ENCODE data around the gene BEX1. TPM values are rescaled to one million over a fixed set of nuclear protein-coding genes. Genes with fewer than 3 reads are reported as not detected.
"Not testable (repeated sequence)": the region's sequence is repeated elsewhere in the genome, so short reads cannot be mapped to it uniquely, and the experiment has no call there.

The BEX1 gene
- total and polyA plus RNA-seq, 2 experiments from 2014 or later = 102 to 166 TPM

GRCh38 chrX:103051260-103051789, 12.6 kb downstream of the BEX1 start:
- no peak for DNase-seq (ENCODE audit: low read depth in 1 of 2, low spot score in 1 of 2)
- Histone ChIP-seq H3K4me3 (no peak overlapping the region), H3K27me3 (no peaks in the 10 kb centered on the region), H3K27ac (no peak overlapping the region), H3K4me1 (ENCODE audit: low read depth) (no peaks in the 10 kb centered on the region), H3K36me3 (no peaks in the 10 kb centered on the region), H3K9me3 (ENCODE audit: low read depth) (no peaks in the 10 kb centered on the region)
- TF ChIP-seq CTCF (IDR thresholded peaks at IDR 0.05; ENCODE audit: low read depth, low read length) = no peak

GRCh38 chrX:103033371-103033770, 30.6 kb downstream of the BEX1 start:
- not testable (repeated sequence) for H3K4me3 ChIP-seq; H3K27me3 ChIP-seq; H3K4me1 ChIP-seq (ENCODE audit: low read depth); H3K9me3 ChIP-seq (ENCODE audit: low read depth); H3K27ac ChIP-seq; H3K36me3 ChIP-seq; DNase-seq (ENCODE audit: low read depth in 1 of 2, low spot score in 1 of 2)

DNA sequence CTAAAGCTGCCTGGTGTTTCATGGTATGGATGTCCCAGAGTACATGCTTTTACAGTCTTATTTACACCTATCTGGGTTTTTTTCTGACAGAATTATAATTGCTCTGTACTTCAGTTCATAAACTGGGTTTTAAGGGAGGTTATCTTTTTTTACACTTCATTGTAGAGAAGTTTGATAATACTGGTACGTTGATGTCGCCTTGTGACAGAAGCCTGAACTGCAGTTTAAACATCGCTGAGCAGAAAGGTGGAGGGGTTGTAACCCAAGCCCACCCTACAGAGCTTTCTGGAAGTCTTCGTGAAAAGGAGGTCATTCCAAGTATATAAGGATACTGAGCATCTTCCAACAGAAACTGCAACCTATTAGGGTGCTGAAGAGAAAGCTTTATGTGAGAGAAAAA, 46.4 kb downstream of the BEX1 start:
- Histone ChIP-seq H3K9me3 (ENCODE audit: low read depth) (peaks cover 3% of the 10 kb centered on the region), H3K27me3 (no peaks in the 10 kb centered on the region), H3K4me3 (no peak overlapping the region), H3K4me1 (ENCODE audit: low read depth) (no peaks in the 10 kb centered on the region), H3K27ac (no peak overlapping the region), H3K36me3 (no peaks in the 10 kb centered on the region)
- peak in 1 of 2 donors; percentile 0 for DNase-seq (ENCODE audit: low read depth in 1 of 2, low spot score in 1 of 2)
- TF ChIP-seq CTCF (IDR thresholded peaks at IDR 0.05; ENCODE audit: low read depth, low read length) = no peak

- H3K27me3 ChIP-seq = no peaks in the 10 kb centered on the region
- H3K36me3 ChIP-seq = no peaks in the 10 kb centered on the region
- H3K27ac ChIP-seq = no peak overlapping the region
- TF ChIP-seq CTCF (IDR thresholded peaks at IDR 0.05; ENCODE audit: low read depth, low read length) = no peak
- no peak overlapping the region for H3K4me3 ChIP-seq
- no peaks in the 10 kb centered on the region for H3K4me1 ChIP-seq (ENCODE audit: low read depth)
- no peak for DNase-seq (ENCODE audit: low read depth in 1 of 2, low spot score in 1 of 2)
- H3K9me3 ChIP-seq (ENCODE audit: low read depth) = peaks cover 3% of the 10 kb centered on the region
Observed at GRCh38 chrX:103012945-103013344, 51.0 kb downstream of the BEX1 start.

Other genes starting within 250 kb of the BEX1 start
- gene RAB40AL, start 126.9 kb downstream of the BEX1 start, total RNA-seq = 0.48 and 0.99 TPM in 2 replicates
- 0.62 and 0.87 TPM in 2 replicates for gene RAB40AL, start 126.9 kb downstream of the BEX1 start, polyA plus RNA-seq
- 0.27 and 0.46 TPM in 2 replicates for gene NXF3, start 29.0 kb upstream of the BEX1 start, total RNA-seq
- gene NXF3, start 29.0 kb upstream of the BEX1 start, polyA plus RNA-seq = not detected in 2 replicates
- 244 and 245 TPM in 2 replicates for gene BEX4, start 150.9 kb upstream of the BEX1 start, total RNA-seq
- 577 and 588 TPM in 2 replicates for gene BEX4, start 150.9 kb upstream of the BEX1 start, polyA plus RNA-seq
- gene TCEAL8, start 191.0 kb upstream of the BEX1 start, total RNA-seq = 212 and 239 TPM in 2 replicates
- 314 and 379 TPM in 2 replicates for gene TCEAL8, start 191.0 kb upstream of the BEX1 start, polyA plus RNA-seq
- gene TCEAL5, start 212.6 kb upstream of the BEX1 start, total RNA-seq = 0.15 and 0.78 TPM in 2 replicates
- 1.3 TPM in 1 of 2 replicates, not detected in the other for gene TCEAL5, start 212.6 kb upstream of the BEX1 start, polyA plus RNA-seq
- gene BEX2, start 246.8 kb upstream of the BEX1 start, total RNA-seq = 113 and 142 TPM in 2 replicates
- gene BEX2, start 246.8 kb upstream of the BEX1 start, polyA plus RNA-seq = 169 and 188 TPM in 2 replicates

Measured in cardiac muscle cell (in vitro differentiated cells and primary cell).